ENCODE data around the gene LRRC27.

GRCh38 chr10:132392811-132393694 lies 61.1 kb downstream of the LRRC27 start:
- TF ChIP-seq EZH2 (IDR thresholded peaks at IDR 0.05; ENCODE audit: insufficient read depth, poor library complexity, severe bottlenecking) (no peak), EZH2phosphoT487 (IDR thresholded peaks at IDR 0.05; ENCODE audit: insufficient read depth, low read depth) (no peak)
